Measurements from ENCODE around the gene NECTIN4. TPM values are rescaled to one million over a fixed set of nuclear protein-coding genes. Genes with fewer than 3 reads are reported as not detected.

NECTIN4 gene
- total and polyA plus RNA-seq, 2 experiments from 2014 or later = 0.16 TPM; not detected in 1

GRCh38 chr1:161111117-161111516, 21.8 kb upstream of the NECTIN4 start:
- Histone ChIP-seq H2AFZ (no peak overlapping the region), H3K27me3 (ENCODE audit: insufficient read depth) (no peaks in the 10 kb centered on the region), H3F3A (replicated peaks; ENCODE audit: low read depth) (0 out of 2 replicates have a peak, but pooled peaks cover 8% of the 10 kb centered on the region), H4K20me1 (replicated peaks; ENCODE audit: insufficient read depth) (peaks cover 45% of the 10 kb centered on the region), H3K4me3 (no peak overlapping the region), H3K4me2 (no peak overlapping the region), H3K4me1 (ENCODE audit: insufficient read depth) (peaks cover under 1% of the 10 kb centered on the region; the same call in 1 of the 2 replicates), H3K36me3 (ENCODE audit: insufficient read depth) (no peaks in the 10 kb centered on the region; the same call in 1 of the 2 replicates), H3K27ac (ENCODE audit: low read depth) (no peak overlapping the region), H3K9me2 (ENCODE audit: insufficient read depth) (no peaks in the 10 kb centered on the region), H3K79me2 (replicated peaks; ENCODE audit: insufficient read depth) (peaks cover 94% of the 10 kb centered on the region)
- Mint-ChIP-seq H3K4me1 (no peaks in the 10 kb centered on the region; the same call in 2 of the 3 replicates), H3K9me3 (no peaks in the 10 kb centered on the region), H3K36me3 (ENCODE audit: low read depth) (peaks cover 4% of the 10 kb centered on the region; the same call in 1 of the 3 replicates), H3K27ac (no peak overlapping the region), H3K27me3 (ENCODE audit: insufficient read depth, low read depth, poor library complexity) (no peaks in the 10 kb centered on the region), H3K4me3 (no peak overlapping the region)
- no peak for TF ChIP-seq ETS1 (IDR thresholded peaks at IDR 0.05)
- DNase-seq (ENCODE audit: low spot score) (no peak), ATAC-seq (no peak)

GRCh38 chr1:161106431-161106830, 17.1 kb upstream of the NECTIN4 start:
- H3K36me3 ChIP-seq (ENCODE audit: insufficient read depth) = no peaks in the 10 kb centered on the region; the same call in 1 of the 2 replicates
- no peak overlapping the region for H3K4me3 Mint-ChIP-seq
- peaks cover 10% of the 10 kb centered on the region for H3K36me3 Mint-ChIP-seq (ENCODE audit: low read depth)
- no peaks in the 10 kb centered on the region for H3K9me2 ChIP-seq (ENCODE audit: insufficient read depth)
- H3F3A ChIP-seq (replicated peaks; ENCODE audit: low read depth) = 0 out of 2 replicates have a peak, but pooled peaks cover 3% of the 10 kb centered on the region
- no peak overlapping the region for H2AFZ ChIP-seq
- no peaks in the 10 kb centered on the region; the same call in 2 of the 3 replicates for H3K9me3 Mint-ChIP-seq
- DNase-seq (ENCODE audit: low spot score) = no peak
- no peak overlapping the region for H3K27ac ChIP-seq (ENCODE audit: low read depth)
- peaks cover 66% of the 10 kb centered on the region for H3K79me2 ChIP-seq (replicated peaks; ENCODE audit: insufficient read depth)
- peaks cover 28% of the 10 kb centered on the region for H4K20me1 ChIP-seq (replicated peaks; ENCODE audit: insufficient read depth)
- no peak for ATAC-seq
- no peak overlapping the region for H3K4me3 ChIP-seq
- H3K27ac Mint-ChIP-seq = no peak overlapping the region
- H3K27me3 Mint-ChIP-seq (ENCODE audit: insufficient read depth, low read depth, poor library complexity) = no peaks in the 10 kb centered on the region
- H3K4me1 ChIP-seq (ENCODE audit: insufficient read depth) = no peaks in the 10 kb centered on the region
- H3K27me3 ChIP-seq (ENCODE audit: insufficient read depth) = no peaks in the 10 kb centered on the region
- H3K4me1 Mint-ChIP-seq = no peaks in the 10 kb centered on the region; the same call in 2 of the 3 replicates
- no peak overlapping the region for H3K4me2 ChIP-seq
- TF ChIP-seq EZH2 (IDR thresholded peaks at IDR 0.05; ENCODE audit: low read depth, unreplicated experiment) = no peak
- no peak for TF ChIP-seq POLR2AphosphoS5 (IDR thresholded peaks at IDR 0.05; ENCODE audit: low read depth)
- TF ChIP-seq CTCF (conservative IDR thresholded peaks at IDR 0.05; ENCODE audit: low read depth in 2 of 2) = no peak
- no peak for TF ChIP-seq JUNB (IDR thresholded peaks at IDR 0.05; ENCODE audit: unreplicated experiment)
- TF ChIP-seq NANOG (IDR thresholded peaks at IDR 0.05; ENCODE audit: borderline replicate concordance) = no peak
- no peak for TF ChIP-seq STAT1 (IDR thresholded peaks at IDR 0.05; ENCODE audit: unreplicated experiment)
- no peak for TF ChIP-seq CREB1 (CRISPR knock-in tag; IDR thresholded peaks at IDR 0.05; ENCODE audit: low read depth)
- no peak for TF ChIP-seq ZNF331 (CRISPR knock-in tag; IDR thresholded peaks at IDR 0.05; ENCODE audit: low read depth)
- no peak for TF ChIP-seq ZNF462 (CRISPR knock-in tag; IDR thresholded peaks at IDR 0.05)
- no peak for TF ChIP-seq EZH2phosphoT487 (IDR thresholded peaks at IDR 0.05; ENCODE audit: unreplicated experiment)
- no peak for TF ChIP-seq ETS1 (IDR thresholded peaks at IDR 0.05)

All from GM23338 (cell line).